GM18520 (cell line): ENCODE results near the gene GULP1.
"Not testable (repeated sequence)": the region's sequence is repeated elsewhere in the genome, so short reads cannot be mapped to it uniquely, and the experiment has no call there.

ENCODE experiments used
- ATAC-seq: cut with Tn5 transposase; IDR thresholded peaks from one replicate; pipeline ENCODE4 v1.9.1; 2021; ENCODE audit not compliant: unreplicated experiment

Gene GULP1

GRCh38 chr2:188466078-188466477, 174.4 kb downstream of the GULP1 start:
- ATAC-seq = not testable (repeated sequence)

- ATAC-seq = no peak
These were observed 175.1 kb downstream of the GULP1 start for GRCh38 chr2:188466761-188467160.

GRCh38 chr2:188471166-188471565, 179.5 kb downstream of the GULP1 start:
- no peak for ATAC-seq

GRCh38 chr2:188473306-188473705, 181.6 kb downstream of the GULP1 start:
- no peak for ATAC-seq

- no peak for ATAC-seq
These were observed 182.6 kb downstream of the GULP1 start for GRCh38 chr2:188474316-188474715.

GRCh38 chr2:188475945-188476344, 184.3 kb downstream of the GULP1 start:
- ATAC-seq = no peak

- ATAC-seq = no peak
These were observed 186.0 kb downstream of the GULP1 start for GRCh38 chr2:188477564-188478103.

GRCh38 chr2:188478724-188479123, 187.1 kb downstream of the GULP1 start:
- peak; percentile 97 for ATAC-seq

- no peak for ATAC-seq
These were observed 189.8 kb downstream of the GULP1 start for GRCh38 chr2:188481474-188481873.

GRCh38 chr2:188485496-188485895, 193.8 kb downstream of the GULP1 start:
- no peak for ATAC-seq

GRCh38 chr2:188492751-188493150, 201.1 kb downstream of the GULP1 start:
- no peak for ATAC-seq

- no peak for ATAC-seq
These were observed 203.2 kb downstream of the GULP1 start for GRCh38 chr2:188494906-188495305.

- ATAC-seq = no peak
These were observed 204.3 kb downstream of the GULP1 start for GRCh38 chr2:188495969-188496431.

GRCh38 chr2:188497726-188498125, 206.1 kb downstream of the GULP1 start:
- no peak for ATAC-seq

GRCh38 chr2:188503975-188504374, 212.3 kb downstream of the GULP1 start:
- ATAC-seq = no peak

- ATAC-seq = no peak
These were observed 215.2 kb downstream of the GULP1 start for GRCh38 chr2:188506843-188507242.

- no peak for ATAC-seq
These were observed 219.7 kb downstream of the GULP1 start for GRCh38 chr2:188511346-188511745.

- ATAC-seq = no peak
These were observed 220.8 kb downstream of the GULP1 start for GRCh38 chr2:188512456-188512855.

GRCh38 chr2:188515918-188516317, 224.2 kb downstream of the GULP1 start:
- ATAC-seq = no peak

- ATAC-seq = no peak
These were observed 226.0 kb downstream of the GULP1 start for GRCh38 chr2:188517549-188518215.

- no peak for ATAC-seq
These were observed 226.7 kb downstream of the GULP1 start for GRCh38 chr2:188518381-188518780.

- ATAC-seq = no peak
These were observed 227.5 kb downstream of the GULP1 start for GRCh38 chr2:188519136-188519535.

- no peak for ATAC-seq
These were observed 230.8 kb downstream of the GULP1 start for GRCh38 chr2:188522517-188522916.
